K562 treated with DMSO at 1 percent for 48 hours (cell line): ENCODE results near the gene NCK1. TPM values are rescaled to one million over a fixed set of nuclear protein-coding genes. Genes with fewer than 3 reads are reported as not detected.

Experiments
- total RNA-seq: library from RNA; unstranded; fragments of 300-600 nt; gene quantifications from 2 replicates; pipeline ENCODE4 v1.2.3, GENCODE V29; 2022; ENCODE audit warnings: low replicate concordance; ENCODE audit errors: extremely low read depth

The NCK1 gene
- not detected in 2 replicates for total RNA-seq

DNA sequence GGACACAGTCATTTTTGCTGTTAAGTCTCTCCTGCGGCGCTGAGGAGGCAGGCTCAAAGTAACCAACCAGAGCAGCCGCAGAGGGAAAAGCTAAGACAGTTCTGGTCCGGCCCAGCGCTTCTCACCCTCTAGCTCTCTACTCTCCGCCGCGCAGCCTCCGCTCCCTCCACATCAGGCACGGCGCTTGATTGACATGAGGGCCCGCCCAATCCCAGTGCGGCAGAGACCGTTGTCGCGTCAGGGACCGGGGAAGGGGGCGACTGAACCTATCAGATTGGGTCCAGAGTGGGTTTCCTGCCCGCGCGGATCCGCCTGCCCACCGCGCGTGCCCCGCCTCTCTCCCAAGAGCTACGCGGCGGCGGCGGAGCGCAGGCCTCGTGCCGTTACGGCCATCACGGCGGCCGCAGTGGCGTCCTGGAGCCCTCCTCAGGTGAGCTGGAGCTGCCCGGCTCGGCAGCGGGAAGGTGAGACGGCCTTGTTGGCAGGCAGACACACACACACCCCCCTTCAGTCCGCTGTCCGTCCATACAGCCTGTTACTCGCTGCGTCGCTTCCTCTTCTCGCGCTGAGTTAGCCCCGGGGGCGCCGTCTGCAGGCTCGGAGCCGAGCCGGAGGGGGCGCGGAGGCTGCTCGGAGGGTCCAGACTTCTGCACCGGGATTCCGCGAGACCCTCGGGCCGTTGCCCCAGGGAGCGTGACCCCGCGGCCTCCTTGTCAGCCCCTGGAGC, at the start of gene NCK1:
NCK1 (plus strand) TSS at position 319 of the 727 bp plus-strand sequence. CDS start 65,794 bp downstream, outside the sequence.

GRCh38 chr3:136818769-136819391, 43.1 kb upstream of the NCK1 start, which contains the start of gene SLC35G2:
Gene SLC35G2 (plus strand): TSS chr3:136819126. CDS start chr3:136854461, 35,335 bp downstream.

GRCh38 chr3:136957751-136958288, 95.8 kb downstream of the NCK1 start, which contains the start of gene IL20RB:
Gene IL20RB (plus strand): TSS chr3:136957983. CDS start chr3:136958114, 131 bp downstream.

Other genes starting within 250 kb of the NCK1 start
- not detected in 2 replicates for gene STAG1, start 109.8 kb upstream of the NCK1 start, total RNA-seq
- gene SLC35G2, start 43.1 kb upstream of the NCK1 start, total RNA-seq: not detected in 2 replicates
- not detected in 2 replicates for gene IL20RB, start 95.8 kb downstream of the NCK1 start, total RNA-seq